CD4-positive, alpha-beta T cell treated with Interleukin-17A for 4 hours (primary cell): Measurements from ENCODE around the gene ROPN1L.
"Not testable (repeated sequence)": the region's sequence is repeated elsewhere in the genome, so short reads cannot be mapped to it uniquely, and the experiment has no call there.

Experiments used
- DNase-seq: peaks from one replicate; pipeline ENCODE4 v3.0.0-alpha.2; 2020; ENCODE audit warnings: mixed read lengths

ROPN1L gene

GRCh38 chr5:10480237-10480985, 38.7 kb downstream of the ROPN1L start:
- no peak for DNase-seq

GRCh38 chr5:10481241-10481935, 39.7 kb downstream of the ROPN1L start:
- no peak for DNase-seq

- no peak for DNase-seq
Measured at GRCh38 chr5:10482791-10483530, 41.3 kb downstream of the ROPN1L start.

GRCh38 chr5:10484774-10485141, 43.1 kb downstream of the ROPN1L start:
- no peak for DNase-seq

- DNase-seq, result no peak
Measured at GRCh38 chr5:10485142-10485795, 43.6 kb downstream of the ROPN1L start.

- DNase-seq, result no peak
Measured at GRCh38 chr5:10485897-10486296, 44.2 kb downstream of the ROPN1L start.

- DNase-seq, result no peak
Measured at GRCh38 chr5:10486511-10487344, 45.0 kb downstream of the ROPN1L start.

GRCh38 chr5:10488144-10488543, 46.5 kb downstream of the ROPN1L start:
- no peak for DNase-seq

- peak; percentile 36 for DNase-seq
Measured at GRCh38 chr5:10489810-10490426, 48.2 kb downstream of the ROPN1L start.

GRCh38 chr5:10490927-10491672, 49.4 kb downstream of the ROPN1L start:
- no peak for DNase-seq

GRCh38 chr5:10491673-10492026, 50.0 kb downstream of the ROPN1L start:
- no peak for DNase-seq

GRCh38 chr5:10493884-10494283, 52.2 kb downstream of the ROPN1L start:
- DNase-seq, result no peak

GRCh38 chr5:10494497-10494896, 52.8 kb downstream of the ROPN1L start:
- DNase-seq, result not testable (repeated sequence)

- no peak for DNase-seq
Measured at GRCh38 chr5:10497554-10497953, 55.9 kb downstream of the ROPN1L start.

GRCh38 chr5:10498350-10498749, 56.7 kb downstream of the ROPN1L start:
- no peak for DNase-seq

- no peak for DNase-seq
Measured at GRCh38 chr5:10499066-10499465, 57.4 kb downstream of the ROPN1L start.

- DNase-seq, result no peak
Measured at GRCh38 chr5:10499776-10500175, 58.1 kb downstream of the ROPN1L start.

- no peak for DNase-seq
Measured at GRCh38 chr5:10500669-10501068, 59.0 kb downstream of the ROPN1L start.

- DNase-seq, result no peak
Measured at GRCh38 chr5:10501554-10502075, 59.9 kb downstream of the ROPN1L start.

GRCh38 chr5:10502130-10502529, 60.5 kb downstream of the ROPN1L start:
- DNase-seq, result no peak

GRCh38 chr5:10502578-10502977, 60.9 kb downstream of the ROPN1L start:
- DNase-seq, result no peak
